ENCODE data around the gene SUGP2. TPM values are rescaled to one million over a fixed set of nuclear protein-coding genes. Genes with fewer than 3 reads are reported as not detected.

Gene SUGP2
- total RNA-seq, 2 experiments from 2014 or later: 104 to 112 TPM

GRCh38 chr19:19043881-19044280 lies 10.6 kb upstream of the SUGP2 start:
- Mint-ChIP-seq H3K9me3 (no peaks in the 10 kb centered on the region), H3K36me3 (ENCODE audit: low read depth) (peaks cover 31% of the 10 kb centered on the region), H3K4me1 (ENCODE audit: low read depth) (peaks cover 17% of the 10 kb centered on the region), H3K4me3 (no peak overlapping the region), H3K27me3 (no peaks in the 10 kb centered on the region), H3K27ac (no peak overlapping the region)
- DNase-seq: no peak
- TF ChIP-seq CTCF (IDR thresholded peaks at IDR 0.05): no peak
- ChIA-PET CTCF (no interaction called here), POLR2A (interaction anchor here (1.0 kb wide), 1 partner anchor 16 kb away, joined by 3 read pairs; no protein-coding TSS in a partner anchor)
- no peak for ATAC-seq
- intact Hi-C loops (cut with micrococcal nuclease): no loop called here

DNA sequence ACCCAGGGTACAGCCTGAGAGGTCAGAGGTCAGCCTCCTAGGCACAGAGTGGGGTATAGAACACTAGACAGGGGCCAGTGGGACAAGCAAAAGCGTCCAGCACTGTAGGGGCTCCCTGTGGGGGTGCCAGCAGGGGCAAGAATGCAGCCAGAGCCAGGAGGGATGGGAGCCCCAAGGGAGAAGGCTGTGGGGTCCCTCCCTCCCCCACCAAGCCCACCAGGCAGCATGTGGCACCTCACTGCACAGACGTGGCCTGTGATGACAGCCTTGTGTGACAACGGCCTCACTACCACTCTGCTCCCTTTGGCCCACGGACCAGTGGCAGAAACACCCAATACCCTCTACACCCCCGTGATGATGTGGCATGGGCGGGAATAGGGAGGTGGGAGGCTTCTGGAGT lies 10.2 kb upstream of the SUGP2 start:
- CTCF ChIA-PET: no interaction called here
- H3K9me3 Mint-ChIP-seq: no peaks in the 10 kb centered on the region
- POLR2A ChIA-PET: interaction anchor here (1.0 kb wide), 1 partner anchor 16 kb away, joined by 3 read pairs; no protein-coding TSS in a partner anchor
- TF ChIP-seq CTCF (IDR thresholded peaks at IDR 0.05): no peak
- intact Hi-C loops (cut with micrococcal nuclease): no loop called here
- H3K27me3 Mint-ChIP-seq: no peaks in the 10 kb centered on the region
- ATAC-seq (no peak), DNase-seq (no peak)
- H3K4me3 Mint-ChIP-seq: no peak overlapping the region
- no peak overlapping the region for H3K27ac Mint-ChIP-seq
- H3K4me1 Mint-ChIP-seq (ENCODE audit: low read depth): peaks cover 17% of the 10 kb centered on the region
- H3K36me3 Mint-ChIP-seq (ENCODE audit: low read depth): peaks cover 31% of the 10 kb centered on the region

- POLR2A ChIA-PET: no interaction called here
These were observed 9.5 kb upstream of the SUGP2 start for GRCh38 chr19:19042732-19043280.

GRCh38 chr19:19040417-19040816 lies 7.1 kb upstream of the SUGP2 start:
- H3K4me1 Mint-ChIP-seq (ENCODE audit: low read depth): peaks cover 28% of the 10 kb centered on the region
- no peak for DNase-seq
- ATAC-seq: no peak
- CTCF ChIA-PET: interaction anchor here (0.7 kb wide), 1 partner anchor 8 kb away, joined by 3 read pairs; no protein-coding TSS in a partner anchor
- intact Hi-C loops (cut with micrococcal nuclease): no loop called here
- no peak overlapping the region for H3K4me3 Mint-ChIP-seq
- H3K36me3 Mint-ChIP-seq (ENCODE audit: low read depth): peaks cover 32% of the 10 kb centered on the region
- no peaks in the 10 kb centered on the region for H3K27me3 Mint-ChIP-seq
- H3K27ac Mint-ChIP-seq: peak overlapping the region; percentile 84
- POLR2A ChIA-PET: no interaction called here
- TF ChIP-seq CTCF (IDR thresholded peaks at IDR 0.05): no peak
- H3K9me3 Mint-ChIP-seq: no peaks in the 10 kb centered on the region

More at GRCh38 chr19:19042732-19043280, 9.5 kb upstream of the SUGP2 start:
- DNase-seq (no peak), ATAC-seq (no peak)
- CTCF ChIA-PET: interaction anchor here (1.4 kb wide), 1 partner anchor 10 kb away, joined by 4 read pairs; no protein-coding TSS in a partner anchor
- peaks cover 31% of the 10 kb centered on the region for H3K36me3 Mint-ChIP-seq (ENCODE audit: low read depth)
- H3K9me3 Mint-ChIP-seq: no peaks in the 10 kb centered on the region
- peaks cover 17% of the 10 kb centered on the region for H3K4me1 Mint-ChIP-seq (ENCODE audit: low read depth)
- TF ChIP-seq CTCF (IDR thresholded peaks at IDR 0.05): no peak
- H3K27me3 Mint-ChIP-seq: no peaks in the 10 kb centered on the region
- H3K27ac Mint-ChIP-seq: no peak overlapping the region
- intact Hi-C loops (cut with micrococcal nuclease): no loop called here
- no peak overlapping the region for H3K4me3 Mint-ChIP-seq

DNA sequence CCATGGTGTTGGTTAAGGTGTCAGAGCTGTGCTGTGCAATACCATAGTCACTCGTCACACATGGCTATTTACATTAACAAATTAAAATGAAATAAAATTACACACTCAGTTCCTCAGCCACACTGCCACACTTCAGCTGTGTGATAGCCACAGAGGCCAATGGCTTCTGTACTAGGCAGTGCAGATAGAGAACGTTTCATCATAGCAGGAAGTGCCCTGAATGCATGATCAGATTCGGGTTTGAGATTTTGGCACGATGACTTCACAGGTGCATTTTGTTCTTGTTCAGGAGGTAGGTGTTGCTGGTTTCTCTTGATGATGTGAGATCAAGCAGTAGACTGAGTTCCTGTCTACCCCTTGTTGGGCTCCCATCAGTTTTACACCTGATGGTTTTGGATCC lies 6.6 kb upstream of the SUGP2 start:
- POLR2A ChIA-PET: no interaction called here

More for the DNA sequence above, 6.6 kb upstream of the SUGP2 start:
- DNase-seq (peak; percentile 36), ATAC-seq (peak; percentile 90)
- CTCF ChIA-PET: interaction anchor here (0.7 kb wide), 1 partner anchor 9 kb away, joined by 3 read pairs; no protein-coding TSS in a partner anchor
- no peak overlapping the region for H3K4me3 Mint-ChIP-seq
- no peaks in the 10 kb centered on the region for H3K9me3 Mint-ChIP-seq
- no peaks in the 10 kb centered on the region for H3K27me3 Mint-ChIP-seq
- peaks cover 31% of the 10 kb centered on the region for H3K4me1 Mint-ChIP-seq (ENCODE audit: low read depth)
- H3K36me3 Mint-ChIP-seq (ENCODE audit: low read depth): peaks cover 28% of the 10 kb centered on the region
- peak overlapping the region; percentile 84 for H3K27ac Mint-ChIP-seq
- intact Hi-C loops (cut with micrococcal nuclease): no loop called here
- no peak for TF ChIP-seq CTCF (IDR thresholded peaks at IDR 0.05)
